OCI-LY3 (cell line): ENCODE measurements around the gene TJP1.
"Not testable (repeated sequence)": the region's sequence is repeated elsewhere in the genome, so short reads cannot be mapped to it uniquely, and the experiment has no call there.

Experiments
- H2AFZ ChIP-seq: fragments of 200-600, 300-600 bp; shearing (Covaris generic); 2 replicates; pipeline ENCODE4 v1.6.0; 2014; ENCODE audit warnings: antibody characterized with exemption, low read depth, low read length
- H3K27ac ChIP-seq: fragments of 200-600, 300-600 bp; sonication (generic); 2 replicates; pipeline ENCODE4 v1.5.1; 2014; ENCODE audit warnings: mild to moderate bottlenecking, low read length, moderate library complexity, mixed read lengths
- H3K27me3 ChIP-seq: fragments of 200-600, 300-600 bp; sonication (generic); 2 replicates; pipeline ENCODE4 v1.6.1; 2014; ENCODE audit warnings: low read depth, low read length, mixed read lengths
- H3K36me3 ChIP-seq: fragments of 200-600, 300-600 bp; sonication (generic); replicated peaks from 2 replicates; pipeline ENCODE3; 2014; ENCODE audit warnings: low read depth, low read length, mixed read lengths
- H3K4me1 ChIP-seq: fragments of 300-600, 200-600 bp; sonication (generic); 2 replicates; pipeline ENCODE4 v1.6.1; 2014; ENCODE audit warnings: low read length, mixed read lengths
- H3K4me2 ChIP-seq: fragments of 200-600, 300-600 bp; sonication (generic); 2 replicates; pipeline ENCODE4 v1.6.1; 2014; ENCODE audit warnings: low read length, mixed read lengths
- H3K4me3 ChIP-seq: fragments of 300-600, 200-600 bp; sonication (generic); 2 replicates; pipeline ENCODE4 v1.5.1; 2014; ENCODE audit warnings: antibody characterized with exemption, mild to moderate bottlenecking, low read length, moderate library complexity
- H3K79me2 ChIP-seq: fragments of 300-600, 200-600 bp; shearing (Covaris generic); 2 replicates; pipeline ENCODE4 v1.6.1; 2014; ENCODE audit warnings: mild to moderate bottlenecking, low read length, mixed read lengths
- H3K9ac ChIP-seq: fragments of 300-600, 200-600 bp; shearing (Covaris generic); 2 replicates; pipeline ENCODE4 v1.6.0; 2014; ENCODE audit warnings: mild to moderate bottlenecking, low read length, moderate library complexity
- H3K9me3 ChIP-seq: fragments of 200-600, 300-600 bp; shearing (Covaris generic); 2 replicates; pipeline ENCODE4 v1.6.1; 2014; ENCODE audit warnings: low read length, mixed read lengths; ENCODE audit not compliant: insufficient read depth
- H4K20me1 ChIP-seq: fragments of 200-600, 300-600 bp; sonication (generic); 2 replicates; pipeline ENCODE4 v1.6.1; 2016; ENCODE audit warnings: low read length, mixed read lengths; ENCODE audit not compliant: insufficient read depth
- EZH2phosphoT487 ChIP-seq: fragments of 200-600 bp; shearing (Covaris generic); IDR thresholded peaks from 2 replicates; pipeline ENCODE4 v1.6.1; 2018; ENCODE audit warnings: antibody characterized with exemption, mixed run types, low read depth
- TF ChIP-seq, protein P1 (sequence below): fragments of 200-600, 300-600 bp; sonication (generic); IDR thresholded peaks from 2 replicates; pipeline ENCODE4 v1.5.1; 2014; ENCODE audit warnings: antibody characterized with exemption, low read length, low read depth

Gene TJP1

DNA sequence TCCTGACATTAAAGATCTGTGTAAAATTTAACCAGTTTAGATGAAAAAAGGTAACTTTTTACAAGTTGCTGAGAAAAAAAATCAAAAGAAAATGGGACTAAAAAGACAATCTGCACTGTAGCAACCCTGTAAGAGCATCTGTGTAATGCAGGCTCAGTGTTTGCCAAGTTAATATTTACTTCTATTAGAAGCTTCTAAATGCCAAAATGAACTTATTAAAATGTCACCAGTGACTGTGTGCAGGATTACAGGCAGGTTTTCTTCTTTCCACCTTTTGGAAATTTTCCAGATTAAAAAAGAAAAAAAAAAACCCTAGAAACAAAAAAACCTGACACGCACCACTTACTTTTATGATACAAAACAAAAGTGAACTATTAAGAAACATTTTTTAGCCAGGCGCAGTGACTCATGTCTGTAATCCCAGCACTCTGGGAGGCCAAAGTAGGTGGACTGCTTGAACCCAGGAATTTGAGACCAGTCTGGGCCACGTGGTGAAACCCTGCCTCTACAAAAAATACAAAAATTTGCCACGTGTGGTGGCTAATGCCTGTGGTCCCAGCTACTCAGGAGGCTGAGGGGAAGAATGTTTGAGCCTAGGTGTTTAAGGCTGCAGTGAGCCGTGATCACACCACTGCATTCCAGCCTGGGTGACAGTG, 87.2 kb downstream of the TJP1 start:
- Histone ChIP-seq H3K9me3 (no peaks in the 10 kb centered on the region), H3K79me2 (no peaks in the 10 kb centered on the region), H3K27me3 (no peaks in the 10 kb centered on the region), H3K36me3 (no peaks in the 10 kb centered on the region), H4K20me1 (no peaks in the 10 kb centered on the region), H3K9ac (no peak overlapping the region), H3K4me1 (peaks cover 33% of the 10 kb centered on the region), H3K27ac (no peak overlapping the region), H3K4me3 (no peak overlapping the region), H3K4me2 (peak overlapping the region; percentile 50), H2AFZ (no peak overlapping the region)
- TF ChIP-seq, protein P1, sequence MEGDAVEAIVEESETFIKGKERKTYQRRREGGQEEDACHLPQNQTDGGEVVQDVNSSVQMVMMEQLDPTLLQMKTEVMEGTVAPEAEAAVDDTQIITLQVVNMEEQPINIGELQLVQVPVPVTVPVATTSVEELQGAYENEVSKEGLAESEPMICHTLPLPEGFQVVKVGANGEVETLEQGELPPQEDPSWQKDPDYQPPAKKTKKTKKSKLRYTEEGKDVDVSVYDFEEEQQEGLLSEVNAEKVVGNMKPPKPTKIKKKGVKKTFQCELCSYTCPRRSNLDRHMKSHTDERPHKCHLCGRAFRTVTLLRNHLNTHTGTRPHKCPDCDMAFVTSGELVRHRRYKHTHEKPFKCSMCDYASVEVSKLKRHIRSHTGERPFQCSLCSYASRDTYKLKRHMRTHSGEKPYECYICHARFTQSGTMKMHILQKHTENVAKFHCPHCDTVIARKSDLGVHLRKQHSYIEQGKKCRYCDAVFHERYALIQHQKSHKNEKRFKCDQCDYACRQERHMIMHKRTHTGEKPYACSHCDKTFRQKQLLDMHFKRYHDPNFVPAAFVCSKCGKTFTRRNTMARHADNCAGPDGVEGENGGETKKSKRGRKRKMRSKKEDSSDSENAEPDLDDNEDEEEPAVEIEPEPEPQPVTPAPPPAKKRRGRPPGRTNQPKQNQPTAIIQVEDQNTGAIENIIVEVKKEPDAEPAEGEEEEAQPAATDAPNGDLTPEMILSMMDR: no peak
- no peak for TF ChIP-seq EZH2phosphoT487

DNA sequence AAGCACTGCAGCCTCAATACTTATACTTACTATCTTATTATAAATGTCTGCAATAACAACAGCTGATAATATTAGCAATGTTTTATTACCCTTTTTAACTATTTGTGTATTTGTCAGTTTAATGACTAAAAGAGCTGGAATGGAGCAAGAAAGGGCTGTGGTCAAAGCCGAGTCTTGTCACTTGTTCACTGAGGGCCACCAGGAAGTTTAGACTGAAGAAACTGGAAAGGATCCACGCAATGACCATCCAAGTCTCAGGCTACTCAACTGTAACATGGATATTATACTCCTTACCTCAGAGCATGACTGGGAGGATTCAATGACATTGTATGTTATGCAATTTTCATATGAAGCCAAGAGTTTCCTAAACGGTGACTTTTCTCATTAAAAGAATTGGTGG, 90.4 kb downstream of the TJP1 start:
- H2AFZ ChIP-seq: no peak overlapping the region
- no peak overlapping the region for H3K27ac ChIP-seq
- TF ChIP-seq, protein P1: no peak
- no peak for TF ChIP-seq EZH2phosphoT487
- no peaks in the 10 kb centered on the region for H3K27me3 ChIP-seq
- no peak overlapping the region for H3K4me2 ChIP-seq
- no peak overlapping the region for H3K4me3 ChIP-seq
- H3K36me3 ChIP-seq: no peaks in the 10 kb centered on the region
- H3K79me2 ChIP-seq: no peaks in the 10 kb centered on the region
- no peak overlapping the region for H3K9ac ChIP-seq
- H3K9me3 ChIP-seq: no peaks in the 10 kb centered on the region
- peaks cover 35% of the 10 kb centered on the region for H3K4me1 ChIP-seq
- H4K20me1 ChIP-seq: no peaks in the 10 kb centered on the region

DNA sequence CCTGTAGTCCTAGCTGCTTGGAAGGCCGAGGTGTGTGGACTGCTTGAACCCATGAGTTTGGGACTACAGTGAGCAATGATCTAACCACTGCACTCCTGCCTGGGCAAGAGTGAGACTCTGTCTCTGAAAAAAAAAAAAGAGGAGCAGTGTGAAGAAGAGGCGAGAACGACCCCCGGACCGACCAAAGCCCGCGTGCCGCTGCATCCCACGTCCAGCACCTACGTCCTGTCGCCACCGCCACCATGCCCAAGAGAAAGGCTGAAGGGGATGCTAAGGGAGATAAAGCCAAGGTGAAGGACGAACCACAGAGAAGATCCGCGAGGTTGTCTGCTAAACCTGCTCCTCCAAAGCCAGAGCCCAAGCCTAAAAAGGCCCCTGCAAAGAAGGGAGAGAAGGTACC, 91.8 kb downstream of the TJP1 start:
- H3K36me3 ChIP-seq, H3K4me2 ChIP-seq, H4K20me1 ChIP-seq, H3K9ac ChIP-seq, H3K4me3 ChIP-seq, H3K9me3 ChIP-seq, H3K27ac ChIP-seq, H3K79me2 ChIP-seq, H3K27me3 ChIP-seq, H2AFZ ChIP-seq: not testable (repeated sequence)
- H3K4me1 ChIP-seq: peaks cover 21% of the 10 kb centered on the region

DNA sequence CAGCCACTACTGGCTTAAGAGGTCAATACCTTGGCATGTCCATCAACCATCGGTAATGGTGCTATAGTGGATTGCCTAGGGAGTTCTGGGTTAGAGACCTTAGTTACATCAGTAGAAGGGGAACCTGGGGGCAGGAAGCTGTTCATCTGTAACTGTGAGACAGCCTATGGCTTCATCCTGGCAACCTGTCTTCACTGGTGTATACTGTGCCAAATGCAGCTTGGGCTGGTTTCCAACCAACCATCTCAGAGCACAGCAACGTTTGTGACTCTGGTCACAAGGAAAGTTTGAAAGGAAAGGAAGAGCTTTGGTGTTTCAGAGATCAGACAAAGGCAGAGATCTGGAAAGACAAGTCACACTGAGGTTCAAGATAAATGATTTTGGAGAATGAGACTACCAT, 93.8 kb downstream of the TJP1 start:
- H3K4me1 ChIP-seq: peaks cover 9% of the 10 kb centered on the region; the same call in 1 of the 2 replicates
- H3K9ac ChIP-seq: no peak overlapping the region
- TF ChIP-seq, protein P1: no peak
- TF ChIP-seq EZH2phosphoT487: no peak
- H3K4me3 ChIP-seq: no peak overlapping the region
- no peaks in the 10 kb centered on the region for H3K36me3 ChIP-seq
- no peak overlapping the region for H3K27ac ChIP-seq
- H4K20me1 ChIP-seq: no peaks in the 10 kb centered on the region
- H3K4me2 ChIP-seq: no peak overlapping the region
- no peaks in the 10 kb centered on the region for H3K9me3 ChIP-seq
- H3K27me3 ChIP-seq: no peaks in the 10 kb centered on the region
- no peak overlapping the region for H2AFZ ChIP-seq
- H3K79me2 ChIP-seq: no peaks in the 10 kb centered on the region
